Measurements from ENCODE around the gene INKA2.
A peak's percentile ranks its signal among the peaks of the same experiment; 100 is the strongest.

GRCh38 chr1:111755331-111756123, 16.3 kb upstream of the INKA2 start, which contains the start of gene DDX20:
- TF ChIP-seq CTCF (conservative IDR thresholded peaks at IDR 0.05; ENCODE audit: low read length) (peak; percentile 93), EZH2phosphoT487 (IDR thresholded peaks at IDR 0.05; ENCODE audit: borderline replicate concordance) (no peak)

Measured in Loucy (cell line).